ENCODE data around the gene ADGRB3.
"Not testable (repeated sequence)": the region's sequence is repeated elsewhere in the genome, so short reads cannot be mapped to it uniquely, and the experiment has no call there.

The ADGRB3 gene

DNA sequence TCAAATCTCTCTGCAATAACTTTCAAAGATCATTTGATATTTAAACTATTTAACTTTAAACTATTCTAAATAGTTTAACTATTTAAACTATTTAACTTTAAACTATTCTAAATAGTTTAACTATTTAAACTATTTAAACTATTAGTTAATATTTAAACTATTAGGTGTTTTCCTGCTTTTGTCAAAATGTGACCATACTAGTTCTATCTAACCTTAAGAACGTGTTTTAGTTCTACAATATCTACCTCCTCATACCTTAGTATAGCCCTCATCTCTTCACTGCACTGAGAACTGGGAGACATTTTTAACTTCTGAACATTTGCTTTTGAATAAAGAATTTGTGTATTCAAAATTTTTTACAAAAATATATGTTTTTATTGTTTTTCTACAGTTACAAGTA is 429.1 kb downstream of the ADGRB3 start:
- DNase-seq, result no peak

DNA sequence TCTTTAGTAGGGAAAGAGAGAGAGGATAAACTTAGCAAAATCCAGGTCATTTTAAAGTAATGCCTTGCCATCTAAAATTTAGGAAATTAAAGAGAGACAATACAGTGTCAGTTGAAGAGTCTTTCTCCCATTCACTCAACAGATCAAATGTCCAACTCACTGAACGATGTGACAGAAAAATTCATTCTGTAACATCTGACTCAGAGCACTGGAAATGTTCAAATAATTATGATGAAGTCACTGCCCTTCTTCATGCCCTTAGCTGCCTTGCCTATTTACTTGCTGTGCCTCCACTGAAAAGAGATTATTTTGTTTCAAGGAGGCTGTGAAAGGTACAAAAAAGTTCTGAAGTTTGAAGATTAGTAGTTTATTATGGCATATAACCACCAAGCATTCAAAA is 434.8 kb downstream of the ADGRB3 start:
- no peak for DNase-seq

DNA sequence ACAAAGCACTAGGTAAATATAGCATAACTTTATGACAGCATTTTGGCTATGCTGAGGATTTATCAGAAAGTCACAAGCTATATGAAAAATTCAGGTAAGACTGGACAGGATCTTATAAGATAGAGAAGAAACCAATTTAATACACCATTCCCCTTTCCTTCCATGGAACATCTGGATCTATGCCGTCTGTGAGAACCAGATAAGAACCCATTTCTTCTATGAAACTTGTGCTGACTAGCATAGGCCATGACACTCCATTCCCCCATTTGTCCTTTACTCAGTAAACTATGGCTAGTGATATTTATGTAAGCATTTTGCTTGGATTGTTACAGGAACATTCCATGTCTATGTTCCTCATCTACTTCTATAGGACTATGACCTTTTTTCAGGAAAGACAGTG is 437.7 kb downstream of the ADGRB3 start:
- DNase-seq, result no peak

DNA sequence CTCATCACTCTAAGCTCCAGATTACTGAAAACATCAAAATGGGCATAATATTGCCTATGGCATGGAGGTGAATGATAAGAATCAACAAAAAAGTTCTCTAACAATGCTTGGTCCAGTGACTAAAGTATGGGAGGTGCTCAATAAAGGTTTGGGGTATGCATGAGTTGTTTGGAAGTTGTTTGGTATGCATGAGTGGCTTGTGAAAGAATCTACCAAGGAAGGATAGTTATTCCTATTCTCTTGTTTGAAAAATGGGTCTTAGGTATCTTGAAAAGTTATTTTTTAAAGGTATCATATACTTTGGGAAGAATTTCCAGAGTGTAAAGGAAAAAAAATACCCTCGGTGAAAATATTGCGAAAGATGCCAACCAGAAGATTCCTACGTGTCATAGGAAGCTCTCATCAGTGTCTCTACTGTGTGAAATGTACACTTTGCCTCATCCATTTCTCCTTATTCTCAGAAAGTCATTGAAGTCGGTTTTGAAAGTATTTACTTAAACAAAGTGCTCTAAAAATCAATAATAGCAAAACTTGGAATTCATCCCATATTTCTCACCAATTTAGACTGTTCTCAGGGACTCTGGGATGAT is 449.8 kb downstream of the ADGRB3 start:
- no peak for DNase-seq

DNA sequence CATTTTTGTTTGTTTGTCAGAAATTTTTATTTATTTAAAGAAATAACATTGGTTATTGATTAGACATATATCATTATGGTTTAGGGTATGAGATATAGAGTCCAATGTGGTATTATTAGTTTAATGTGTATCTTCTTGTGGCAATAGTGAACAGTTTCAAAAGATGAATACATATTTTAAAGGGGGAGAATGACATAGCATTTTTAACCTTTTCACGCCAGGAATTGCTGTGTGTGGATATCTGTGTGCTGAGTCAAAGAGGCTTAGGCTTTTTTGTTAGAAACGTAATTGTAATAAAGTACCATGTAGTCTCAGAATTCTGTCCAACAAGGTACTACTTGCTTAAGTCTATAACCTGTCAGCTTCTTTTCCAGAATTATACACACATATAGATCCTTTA is 451.6 kb downstream of the ADGRB3 start:
- no peak for DNase-seq

DNA sequence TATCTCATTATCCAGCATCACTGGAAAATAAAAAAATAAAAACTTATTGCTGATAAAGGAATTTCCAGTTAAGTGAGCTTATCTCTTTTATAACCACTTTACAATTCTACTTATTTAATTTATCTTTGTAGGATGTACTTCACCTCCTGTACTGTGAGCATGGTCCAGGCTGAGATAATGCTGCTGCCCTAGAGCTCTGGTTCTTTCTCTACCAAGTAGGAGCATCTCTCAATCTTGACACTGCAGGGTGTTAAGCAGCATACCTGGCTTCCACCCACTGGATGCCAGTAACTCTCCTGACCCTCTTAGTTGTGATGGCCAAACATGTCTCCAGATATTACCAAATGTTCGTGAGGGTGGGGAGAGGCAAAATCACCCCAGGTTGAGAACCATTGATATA is 454.5 kb downstream of the ADGRB3 start:
- no peak for DNase-seq

DNA sequence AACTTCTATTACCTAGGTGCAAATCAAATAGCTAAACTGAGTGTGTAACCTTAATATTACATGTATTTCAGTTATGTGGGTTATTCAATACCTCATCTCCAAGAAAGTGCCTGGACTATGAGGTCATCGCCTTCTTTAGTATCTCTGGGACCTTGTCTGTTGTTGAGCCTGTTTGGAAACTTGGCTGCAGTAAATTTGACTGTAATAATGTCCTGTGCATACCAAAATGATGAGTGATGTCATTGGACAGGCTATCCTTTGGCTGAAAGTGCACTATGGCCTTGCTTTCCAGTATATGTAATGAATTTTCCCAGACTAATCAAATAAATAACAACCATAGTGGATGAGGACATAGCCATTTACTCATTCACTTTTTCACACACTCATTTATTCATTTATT is 455.1 kb downstream of the ADGRB3 start:
- no peak for DNase-seq

DNA sequence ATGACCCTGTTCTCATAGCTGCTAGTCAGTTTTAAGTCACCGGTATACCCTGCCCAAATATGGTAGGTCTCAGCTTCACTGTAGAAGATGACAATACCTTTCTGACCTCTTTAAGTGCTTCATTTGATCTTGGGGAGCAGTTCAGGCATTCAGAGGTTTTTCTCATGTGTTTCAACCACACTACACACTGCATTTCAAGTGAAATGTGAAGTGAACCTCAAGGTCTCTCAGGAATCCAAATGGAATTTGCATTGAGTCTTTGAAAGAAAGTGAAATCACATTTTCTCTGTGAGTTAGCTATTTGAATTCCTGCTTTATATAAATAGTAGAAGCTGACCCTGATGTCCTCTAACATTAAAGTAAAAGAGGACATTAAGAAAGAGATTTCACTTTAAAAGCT is 461.6 kb downstream of the ADGRB3 start:
- no peak for DNase-seq

DNA sequence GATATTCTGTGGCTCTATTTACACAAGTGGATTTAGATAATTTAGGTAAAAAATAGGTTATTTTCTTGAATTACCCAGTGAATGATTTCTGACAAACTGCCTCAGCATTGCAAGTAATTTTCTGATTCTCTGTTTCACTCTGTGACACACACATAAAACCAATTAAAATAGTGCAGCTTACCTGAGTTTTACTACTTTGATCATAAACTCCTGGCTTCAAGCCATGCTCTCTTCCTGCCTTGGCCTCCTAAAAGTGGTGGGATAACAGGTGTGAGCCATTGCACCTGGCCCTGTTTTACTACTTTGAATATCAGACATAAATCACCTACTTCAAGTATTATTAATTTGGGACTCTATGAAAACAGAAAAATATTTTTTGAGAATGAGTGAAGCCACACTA is 462.9 kb downstream of the ADGRB3 start:
- DNase-seq, result no peak

DNA sequence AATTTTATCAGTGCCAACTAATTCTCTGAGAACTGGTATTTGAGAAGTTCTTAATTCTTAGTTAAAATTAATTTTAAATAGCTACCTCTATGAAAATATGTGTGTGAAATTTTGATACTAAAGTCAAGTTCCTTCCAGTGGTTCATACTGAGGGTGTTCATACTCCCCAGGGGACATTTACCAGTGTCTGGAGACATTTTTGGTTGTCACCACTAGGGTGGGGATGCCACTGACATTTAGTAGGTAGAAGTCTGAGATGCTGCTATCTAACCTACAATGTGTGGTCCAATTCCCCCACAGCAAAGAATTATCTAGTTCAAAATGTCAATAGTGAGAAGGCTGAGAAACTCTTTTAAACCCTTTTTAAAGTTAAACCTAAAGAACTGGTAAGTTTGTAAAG is 463.8 kb downstream of the ADGRB3 start:
- no peak for DNase-seq

DNA sequence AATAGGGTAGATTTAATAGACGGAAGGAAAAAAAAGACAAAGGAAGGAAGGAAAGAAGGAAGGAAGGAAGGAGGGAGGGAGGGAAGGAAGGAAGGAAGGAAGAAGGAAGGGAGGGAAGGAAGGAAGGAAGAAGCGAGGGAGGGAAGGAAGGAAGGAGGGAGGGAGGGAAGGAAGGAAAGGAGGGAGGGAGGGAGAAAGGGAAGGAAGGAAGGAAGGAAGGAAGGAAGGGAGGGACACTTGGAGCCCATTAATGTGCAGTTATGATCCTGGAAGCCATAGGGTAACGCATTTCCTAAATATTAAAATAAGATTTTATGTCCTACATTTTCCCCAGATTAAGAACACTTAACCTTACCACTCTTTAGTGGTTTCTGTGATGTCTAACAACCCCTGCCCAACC is 465.7 kb downstream of the ADGRB3 start:
- DNase-seq, result no peak

DNA sequence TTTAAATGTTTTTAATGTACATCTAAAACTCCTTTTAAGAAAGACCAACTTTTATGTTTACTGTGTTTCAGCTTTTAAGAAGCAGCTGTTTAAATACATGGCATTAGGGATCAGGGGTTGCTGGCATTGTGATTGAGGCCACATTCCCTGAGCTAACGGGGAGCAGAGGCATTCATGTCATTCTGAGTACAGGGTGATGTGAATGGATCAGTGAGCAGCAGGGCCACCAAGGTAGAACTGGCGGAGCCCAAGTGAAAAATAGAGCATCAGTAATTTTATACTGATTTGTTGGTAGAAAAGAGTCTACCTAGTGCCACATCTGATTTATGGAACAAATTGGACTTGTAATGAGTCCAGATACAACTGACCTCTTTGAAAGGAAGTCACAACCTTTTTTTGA is 467.3 kb downstream of the ADGRB3 start:
- DNase-seq, result no peak

DNA sequence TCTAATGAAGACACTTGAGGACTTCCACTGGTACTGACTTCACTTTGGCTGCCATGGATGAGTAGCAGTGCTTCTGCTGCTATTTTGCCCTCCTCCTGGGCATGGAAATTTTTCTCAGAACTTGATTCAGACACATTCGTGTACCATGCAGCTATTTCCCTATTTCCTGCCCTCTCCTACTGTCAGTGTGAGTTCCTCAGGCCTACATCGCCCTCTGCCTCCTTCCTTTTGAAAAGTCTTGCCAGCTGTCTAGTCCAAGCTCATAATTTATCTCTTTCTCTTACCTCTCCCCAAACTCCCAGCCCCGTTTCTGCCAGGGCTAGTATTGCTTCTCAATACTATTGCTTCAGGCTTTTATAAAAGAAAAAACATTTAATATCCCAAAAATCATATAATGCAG is 470.2 kb downstream of the ADGRB3 start:
- DNase-seq, result no peak

DNA sequence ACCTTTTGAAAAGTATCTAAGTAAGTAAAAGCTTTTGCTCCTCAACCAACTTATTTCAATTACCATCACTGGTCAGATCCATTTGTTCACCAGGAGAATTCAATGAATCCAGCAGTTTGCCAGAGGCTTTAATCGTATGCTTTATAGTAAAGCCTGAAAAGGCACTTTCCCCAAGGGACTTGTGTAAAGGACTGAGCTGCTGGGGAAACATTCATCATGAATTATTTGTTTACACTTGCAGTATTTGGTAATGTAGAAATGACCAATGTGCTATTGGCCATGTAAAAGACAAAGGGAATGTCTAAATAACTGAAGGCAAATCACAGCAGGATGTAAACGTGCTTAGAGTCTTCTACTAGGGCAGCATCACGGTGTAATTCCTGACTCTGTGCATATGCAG is 471.4 kb downstream of the ADGRB3 start:
- DNase-seq, result no peak

DNA sequence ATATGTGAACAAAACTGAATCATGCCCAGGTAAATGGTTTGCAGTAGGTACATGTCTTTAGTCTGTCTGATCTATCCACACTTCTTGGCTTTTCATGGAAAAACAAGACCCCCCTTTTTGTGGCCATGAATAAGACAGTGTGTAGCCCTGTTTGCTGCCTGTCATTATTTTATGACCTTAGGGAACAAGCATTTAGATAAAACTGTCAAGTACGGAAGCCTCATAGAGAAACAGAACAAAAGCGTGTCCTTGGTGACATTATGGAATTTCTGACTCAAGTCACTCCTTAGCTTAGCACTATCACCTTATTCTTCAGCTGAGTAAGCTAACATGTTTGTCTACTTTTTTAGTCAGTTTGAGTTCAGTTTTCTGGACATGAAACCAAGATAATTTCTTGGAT is 476.2 kb downstream of the ADGRB3 start:
- no peak for DNase-seq

DNA sequence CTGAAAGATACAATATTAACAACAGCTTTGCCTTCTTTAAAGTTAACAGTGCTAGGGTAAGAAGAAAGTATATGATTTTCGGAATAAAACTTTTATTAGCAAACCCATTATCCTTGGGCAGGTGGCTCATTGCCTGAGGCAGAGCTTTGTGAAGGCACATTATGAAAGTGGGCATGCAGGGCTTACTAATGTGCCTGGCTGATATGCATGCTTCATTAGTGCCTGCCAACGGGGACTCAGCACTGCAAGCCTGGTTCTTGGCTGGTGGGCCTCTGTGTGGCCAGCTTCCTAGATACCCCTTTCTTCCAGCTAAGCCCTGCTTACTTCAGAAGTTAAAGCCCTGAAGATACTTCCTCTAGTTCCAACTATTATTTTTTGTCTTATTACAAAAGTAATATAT is 481.6 kb downstream of the ADGRB3 start:
- DNase-seq, result no peak

DNA sequence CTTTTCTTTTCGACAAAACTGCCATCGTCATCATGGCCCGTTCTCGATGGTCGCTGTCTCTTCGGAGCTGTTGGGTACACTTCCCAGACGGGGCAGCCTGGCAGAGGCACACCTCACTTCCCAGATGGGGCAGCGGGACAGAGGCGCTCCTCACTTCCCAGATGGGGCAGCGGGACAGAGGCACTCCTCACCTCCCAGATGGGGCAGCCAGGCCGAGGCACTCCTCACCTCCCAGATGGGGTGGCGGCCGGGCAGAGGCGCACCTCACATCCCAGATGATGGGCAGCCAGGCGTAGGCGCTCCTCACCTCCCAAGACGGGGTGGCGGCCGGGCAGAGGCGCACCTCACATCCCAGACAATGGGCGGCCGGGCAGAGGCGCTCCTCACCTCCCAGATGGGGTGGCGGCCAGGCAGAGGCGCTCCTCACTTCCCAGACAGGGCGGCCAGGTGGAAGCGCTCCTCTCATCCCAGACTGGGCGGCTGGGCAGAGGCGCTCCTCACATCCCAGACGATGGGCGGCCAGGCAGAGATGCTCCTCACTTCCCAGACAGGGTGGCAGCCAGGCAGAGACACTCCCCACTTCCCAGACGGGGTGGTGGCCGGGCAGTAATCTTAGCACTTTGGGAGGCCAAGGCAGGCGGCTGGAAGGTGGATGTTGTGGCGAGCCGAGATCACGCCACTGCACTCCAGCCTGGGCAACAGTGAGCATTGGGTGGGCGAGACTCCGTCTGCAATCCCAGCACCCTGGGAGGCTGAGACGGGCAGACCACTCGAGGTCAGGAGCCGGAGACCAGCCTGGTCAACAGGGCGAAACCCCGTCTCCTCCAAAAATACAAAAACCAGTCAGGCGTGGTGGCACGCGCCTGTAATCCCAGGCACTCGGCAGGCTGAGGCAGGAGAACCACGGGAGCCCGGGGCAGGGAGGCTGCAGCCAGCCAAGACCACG is 486.7 kb downstream of the ADGRB3 start:
- DNase-seq, result not testable (repeated sequence)

DNA sequence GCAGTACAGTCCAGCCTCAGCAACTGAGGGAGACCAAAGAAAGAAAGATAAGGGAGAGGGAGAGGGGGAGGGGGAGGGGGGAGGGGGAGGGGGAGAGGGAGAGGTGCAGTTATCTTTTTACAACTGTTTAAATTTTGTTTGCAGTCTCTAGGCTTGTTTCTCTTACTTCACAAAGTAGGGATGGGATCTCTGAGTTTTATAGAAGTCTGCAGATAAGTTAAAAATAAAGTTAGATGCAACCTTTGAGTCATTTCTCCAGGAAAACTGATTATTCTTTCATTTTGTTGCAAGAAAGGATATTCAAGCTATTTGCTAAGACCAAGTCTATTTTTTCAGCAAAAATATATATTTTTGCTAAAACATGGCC is 487.3 kb downstream of the ADGRB3 start:
- DNase-seq, result no peak

DNA sequence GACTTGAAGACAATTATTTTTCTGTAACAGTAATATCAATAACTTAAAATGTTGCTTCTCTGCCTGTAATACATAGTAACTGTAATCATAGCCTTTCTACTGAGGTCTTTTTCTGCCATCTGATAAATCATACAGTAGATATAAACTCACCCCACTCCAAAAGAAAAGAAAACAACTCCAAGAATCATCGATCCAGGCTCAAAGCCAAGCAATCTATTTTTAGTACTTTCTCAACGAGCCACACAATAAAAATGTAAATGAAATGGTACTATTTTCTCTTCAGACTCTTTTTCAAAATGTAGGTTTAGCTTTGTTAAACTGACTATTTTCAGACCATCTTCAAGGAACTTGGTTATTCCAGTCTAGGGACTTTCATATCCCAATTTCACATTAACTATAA is 493.3 kb downstream of the ADGRB3 start:
- DNase-seq, result no peak

DNA sequence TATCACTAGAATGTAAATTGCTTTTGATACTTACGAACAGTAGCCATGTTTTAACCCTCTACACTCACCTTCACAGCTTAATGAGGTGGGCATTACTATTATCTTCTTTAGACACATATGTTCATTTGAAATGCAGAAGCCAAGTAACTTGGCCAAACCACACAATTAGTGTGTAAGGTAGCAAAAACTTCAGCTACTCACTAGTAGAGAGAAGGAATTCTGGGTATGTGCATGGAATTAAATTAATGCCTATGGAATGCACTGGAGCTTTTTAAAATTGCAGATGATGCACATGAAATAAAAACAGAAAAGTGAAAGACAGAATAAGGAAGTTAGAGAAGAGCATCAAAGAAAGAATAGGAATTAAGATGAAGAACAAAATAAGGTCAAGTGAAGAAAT is 494.0 kb downstream of the ADGRB3 start:
- no peak for DNase-seq

DNA sequence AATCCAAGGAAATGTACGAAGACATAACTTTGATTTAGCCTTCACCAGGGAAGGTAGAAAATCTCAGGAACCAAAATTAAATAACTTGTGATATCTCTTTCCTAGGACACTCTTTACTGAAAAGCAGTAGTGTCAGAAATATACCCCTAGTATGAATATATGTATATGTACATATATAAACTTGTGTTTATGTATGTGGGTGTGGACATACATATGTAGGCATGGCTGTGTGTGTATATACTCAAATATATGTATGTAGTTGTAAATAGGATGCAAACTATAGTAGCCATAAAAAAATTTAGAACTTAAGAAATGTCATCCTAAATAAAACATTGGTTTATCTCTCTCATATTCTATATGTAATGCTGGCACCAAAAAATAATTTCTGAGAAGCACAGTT is 500.8 kb downstream of the ADGRB3 start:
- no peak for DNase-seq

DNA sequence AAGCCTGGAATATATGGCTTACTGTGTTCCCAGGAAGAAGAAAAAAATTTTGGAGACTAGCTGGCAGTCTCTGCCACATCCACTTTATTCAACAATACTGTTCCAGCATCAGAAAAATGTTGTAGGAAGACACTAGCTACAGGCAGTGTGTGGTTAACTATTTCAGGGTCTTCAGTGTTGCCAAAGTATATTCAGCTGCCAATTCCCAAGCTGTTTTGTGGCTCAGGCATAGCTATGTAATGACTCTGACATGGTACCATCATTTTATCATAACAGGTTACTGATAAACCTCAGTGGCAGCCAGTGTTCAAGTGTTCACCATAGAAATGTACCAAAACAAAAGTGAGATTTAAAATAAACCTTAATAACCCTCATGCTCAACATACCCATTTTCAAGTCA is 503.1 kb downstream of the ADGRB3 start:
- no peak for DNase-seq

DNA sequence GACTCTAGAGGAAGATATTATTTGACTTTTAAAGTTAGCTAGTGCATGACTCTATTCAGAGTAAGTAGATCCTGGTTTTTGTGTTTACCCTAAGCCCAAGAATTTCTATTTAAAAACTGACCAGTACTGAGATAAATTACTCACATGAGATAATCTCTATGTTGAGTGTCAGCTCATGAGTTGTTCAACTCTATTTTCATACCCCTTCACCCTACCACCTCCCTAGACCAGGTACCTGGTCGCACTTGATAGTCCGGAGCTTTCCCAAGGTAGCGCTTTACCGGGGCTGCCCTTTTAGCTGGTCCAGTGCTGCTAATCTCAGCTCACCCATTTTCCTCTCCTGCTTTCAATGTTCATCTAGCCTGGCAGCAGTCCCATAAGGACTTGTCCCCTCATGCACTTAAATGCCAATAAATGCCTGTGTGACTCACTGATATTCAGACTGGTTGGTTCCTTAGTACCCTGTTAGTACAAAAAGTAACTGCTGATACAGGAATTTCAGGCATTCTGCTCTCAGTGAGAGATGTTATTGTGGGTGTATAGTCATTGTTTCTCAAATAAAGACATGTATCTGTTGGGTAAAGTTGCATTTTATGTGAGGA is 503.9 kb downstream of the ADGRB3 start:
- no peak for DNase-seq

DNA sequence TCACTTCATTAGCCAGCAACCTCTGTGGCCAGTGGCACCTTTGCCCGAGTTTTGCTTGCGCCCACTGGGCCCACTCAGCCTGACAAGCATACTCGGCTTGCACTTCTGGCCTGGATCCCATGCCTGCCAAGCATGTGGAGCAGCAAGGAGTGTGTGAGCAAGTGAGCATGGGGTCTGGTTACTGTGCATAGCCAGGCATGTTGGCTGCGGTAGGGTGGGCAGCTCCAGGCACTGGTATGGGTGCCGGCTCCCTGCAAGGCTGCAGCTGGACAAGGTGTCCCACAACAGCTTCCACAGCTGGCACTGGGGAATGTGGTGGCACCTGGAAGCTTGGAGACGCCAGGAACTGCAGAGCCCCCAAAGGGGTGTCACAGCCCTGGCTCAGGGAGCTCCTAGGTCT is 510.0 kb downstream of the ADGRB3 start:
- no peak for DNase-seq
